GM12891 (cell line): ENCODE results near the gene CADPS.

Experiments
- POLR2A ChIP-seq: IDR thresholded peaks from 2 replicates; pipeline ENCODE4 v1.6.1; 2011; ENCODE audit warnings: low read depth, low read length, control low read depth
- POLR2AphosphoS5 ChIP-seq: IDR thresholded peaks from 2 replicates; pipeline ENCODE4 v1.6.1; 2011; ENCODE audit warnings: low read depth, low read length, control low read depth
- TAF1 ChIP-seq: IDR thresholded peaks from 2 replicates; pipeline ENCODE4 v1.6.1; 2011; ENCODE audit warnings: low read depth, low read length, control low read depth

GRCh38 chr3:62414786-62415185, 460.4 kb downstream of the CADPS start:
- TF ChIP-seq POLR2A (no peak), POLR2AphosphoS5 (no peak), TAF1 (no peak)
